A673 (cell line): Measurements from ENCODE around the gene HSD11B2. TPM values are rescaled to one million over a fixed set of nuclear protein-coding genes. Genes with fewer than 3 reads are reported as not detected.
A peak's percentile ranks its signal among the peaks of the same experiment; 100 is the strongest.

Source experiments
- BruUV-seq: library from RNA; stranded (reverse); fragments of 400-500 nt; replicated peaks from 2 replicates; lab custom pipeline; 2021; lab: Mats Ljungman, UMichigan
- CTCF ChIA-PET: fragments of 300-600 bp; sonication (Branson Sonifier 250); formaldehyde crosslinking; loops from one replicate; lab custom pipeline; 2022; ENCODE audit warnings: antibody characterized with exemption; lab: Charles Lee
- POLR2A ChIA-PET: fragments of 300-600 bp; sonication (Branson Sonifier 250); formaldehyde crosslinking; loops from one replicate; lab custom pipeline; 2022; ENCODE audit warnings: antibody characterized with exemption; ENCODE audit not compliant: low non-redundant PET; lab: Charles Lee
- DNase-seq: peaks from one replicate; pipeline ENCODE4 v3.0.0-alpha.2; 2015; ENCODE audit warnings: low spot score
- H3K27ac ChIP-seq: fragments of 200-600 bp; sonication (generic); 2 replicates; pipeline ENCODE4 v1.5.1; 2016; ENCODE audit warnings: mixed run types, low read depth, mild to moderate bottlenecking, mixed read lengths, antibody characterized with exemption, low read length; ENCODE audit not compliant: poor library complexity, severe bottlenecking
- H3K27me3 ChIP-seq: fragments of 200-600 bp; sonication (generic); replicated peaks from 2 replicates; pipeline ENCODE4 v1.6.1; 2017; ENCODE audit warnings: mixed run types, low read depth, mild to moderate bottlenecking, mixed read lengths, antibody characterized with exemption, low read length; ENCODE audit not compliant: insufficient read depth, poor library complexity
- H3K36me3 ChIP-seq: fragments of 200-600 bp; sonication (generic); 2 replicates; pipeline ENCODE4 v1.6.1; 2016; ENCODE audit warnings: mixed run types, mild to moderate bottlenecking, mixed read lengths, antibody characterized with exemption, low read length; ENCODE audit not compliant: insufficient read depth, poor library complexity, severe bottlenecking
- H3K4me1 ChIP-seq: fragments of 200-600 bp; sonication (generic); 2 replicates; pipeline ENCODE4 v1.6.1; 2017; ENCODE audit warnings: mixed run types, mild to moderate bottlenecking, mixed read lengths, antibody characterized with exemption, low read length; ENCODE audit not compliant: insufficient read depth, poor library complexity, severe bottlenecking
- H3K4me3 ChIP-seq: fragments of 200-600 bp; sonication (generic); 2 replicates; pipeline ENCODE4 v1.5.1; 2016; ENCODE audit warnings: low read depth, mixed run types, mild to moderate bottlenecking, mixed read lengths, low read length; ENCODE audit not compliant: poor library complexity, severe bottlenecking
- H3K9me3 ChIP-seq: fragments of 200-600 bp; sonication (generic); 2 replicates; pipeline ENCODE4 v1.6.1; 2016; ENCODE audit warnings: mixed run types, low read depth, mild to moderate bottlenecking, mixed read lengths, antibody characterized with exemption, low read length; ENCODE audit not compliant: poor library complexity, severe bottlenecking
- CTCF ChIP-seq: fragments of 300-800, 200-600 bp; sonication (generic); conservative IDR thresholded peaks from 2 replicates; pipeline ENCODE4 v1.5.1; 2017; ENCODE audit warnings: low read depth, mild to moderate bottlenecking, antibody characterized with exemption, low read length, moderate library complexity, mixed read lengths
- EZH2 ChIP-seq: fragments of 200-600 bp; sonication (generic); IDR thresholded peaks from 2 replicates; pipeline ENCODE4 v1.6.1; 2017; ENCODE audit warnings: borderline replicate concordance, low read depth, mild to moderate bottlenecking, mixed read lengths, antibody characterized with exemption, low read length; ENCODE audit not compliant: poor library complexity, severe bottlenecking
- intact Hi-C: fragments of 100-400 bp; cut with micrococcal nuclease; formaldehyde crosslinking; loops from one replicate; pipeline ENCODE4 v1.10.0; 2022; ENCODE audit not compliant: unreplicated experiment
- total RNA-seq: library from RNA; stranded (reverse); gene quantifications from 2 replicates; pipeline ENCODE4 v1.2.3, GENCODE V29; 2021

Gene HSD11B2
- total RNA-seq, 1 experiment from 2014 or later, result 2.3 TPM

DNA sequence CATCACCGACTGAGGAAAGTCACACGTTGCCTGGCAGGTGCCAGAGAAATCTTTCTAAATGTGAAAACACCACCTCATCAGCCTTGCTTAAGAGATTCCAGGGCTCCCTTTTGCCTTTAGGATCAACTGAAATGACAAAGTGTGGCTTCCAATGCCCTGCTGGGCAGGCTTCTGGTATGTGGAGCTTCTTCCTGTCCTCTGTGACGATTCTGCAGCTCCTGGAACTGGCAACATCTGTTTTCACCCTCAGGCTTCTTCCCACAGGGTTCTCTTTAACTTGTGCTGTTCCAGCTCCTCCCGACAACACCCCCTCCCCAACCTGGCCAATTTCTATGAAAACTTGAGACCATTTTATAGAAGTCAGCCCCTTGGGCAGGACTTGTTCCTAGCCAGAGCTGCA, 9.9 kb upstream of the HSD11B2 start:
- Histone ChIP-seq H3K4me1 (peaks cover 39% of the 10 kb centered on the region), H3K27me3 (no peaks in the 10 kb centered on the region), H3K4me3 (no peak overlapping the region), H3K27ac (no peak overlapping the region), H3K36me3 (no peaks in the 10 kb centered on the region), H3K9me3 (no peaks in the 10 kb centered on the region)
- BruUV-seq, result no TSS peak
- TF ChIP-seq CTCF (no peak), EZH2 (no peak)
- ChIA-PET POLR2A (no interaction called here), CTCF (interaction anchor here (1.8 kb wide), 1 partner anchor 21 kb away, joined by 4 read pairs; no protein-coding TSS in a partner anchor)
- DNase-seq, result no peak
- intact Hi-C loops, result no loop called here

DNA sequence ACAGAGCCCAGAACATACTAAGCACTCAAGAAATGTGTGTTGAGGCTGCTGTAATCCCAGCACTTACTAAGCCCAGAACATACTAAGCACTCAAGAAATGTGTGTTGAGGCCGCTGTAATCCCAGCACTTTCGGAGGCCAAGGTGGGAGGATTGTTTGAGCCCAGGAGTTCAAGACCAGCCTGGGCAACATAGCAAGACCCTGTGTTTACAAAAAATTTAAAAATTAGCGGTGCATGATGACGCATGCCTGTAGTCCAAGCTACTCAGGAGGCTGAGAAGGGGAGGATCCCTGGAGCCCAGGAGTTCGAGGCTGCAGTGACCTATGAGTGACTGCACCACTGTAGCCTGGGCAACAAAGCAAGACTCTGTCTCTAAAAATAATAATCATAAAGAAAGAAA, 7.9 kb upstream of the HSD11B2 start:
- TF ChIP-seq EZH2 (no peak), CTCF (no peak)
- Histone ChIP-seq H3K27me3 (no peaks in the 10 kb centered on the region), H3K9me3 (no peaks in the 10 kb centered on the region), H3K4me3 (no peak overlapping the region), H3K4me1 (peaks cover 34% of the 10 kb centered on the region), H3K36me3 (no peaks in the 10 kb centered on the region), H3K27ac (no peak overlapping the region)
- ChIA-PET POLR2A (no interaction called here), CTCF (no interaction called here)
- DNase-seq, result no peak
- BruUV-seq, result no TSS peak
- intact Hi-C loops, result no loop called here

DNA sequence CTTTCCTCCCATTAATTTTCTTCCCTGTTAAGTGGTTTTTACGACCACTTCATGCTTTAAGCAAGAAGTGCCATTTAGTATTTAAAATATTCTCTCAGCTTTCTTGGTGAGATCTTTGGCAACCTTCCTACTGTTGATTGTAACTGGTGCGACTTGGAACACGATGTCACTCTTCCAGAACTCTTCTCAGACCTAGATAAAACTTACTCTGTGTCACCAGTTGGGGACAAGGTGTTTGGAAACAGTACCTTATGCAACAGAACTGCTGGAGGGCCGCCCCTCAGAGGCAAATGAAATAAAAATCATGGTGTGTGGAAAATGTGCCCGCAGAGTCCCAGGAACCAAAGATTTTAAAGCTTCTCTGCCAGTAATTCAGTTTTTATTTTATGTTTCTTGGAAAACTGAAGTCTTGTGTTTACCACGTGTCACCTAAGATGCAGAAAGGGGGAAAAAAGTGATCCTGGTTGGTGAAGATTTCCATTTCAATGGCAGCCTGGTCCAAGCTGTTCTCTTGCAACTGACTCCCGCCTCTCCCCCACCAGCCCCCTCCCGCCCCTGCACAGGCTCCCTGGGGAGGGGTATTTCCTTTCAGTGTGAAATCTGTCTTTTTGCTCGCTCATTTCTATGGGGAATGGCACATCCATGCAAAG, 7.2 kb upstream of the HSD11B2 start:
- no TSS peak for BruUV-seq
- TF ChIP-seq CTCF (no peak), EZH2 (no peak)
- ChIA-PET CTCF (interaction anchor here (1.2 kb wide), 1 partner anchor 163 kb away, joined by 3 read pairs; no protein-coding TSS in a partner anchor), POLR2A (no interaction called here)
- Histone ChIP-seq H3K9me3 (no peaks in the 10 kb centered on the region), H3K36me3 (no peaks in the 10 kb centered on the region), H3K27ac (peak overlapping the region; percentile 36), H3K4me3 (no peak overlapping the region), H3K27me3 (no peaks in the 10 kb centered on the region), H3K4me1 (peaks cover 34% of the 10 kb centered on the region)
- intact Hi-C loops, result no loop called here
- DNase-seq, result peak; percentile 64
